ENCODE measurements around the gene PASK. TPM values are rescaled to one million over a fixed set of nuclear protein-coding genes. Genes with fewer than 3 reads are reported as not detected.

Gene PASK
- total RNA-seq, 1 experiment from 2014 or later = 80.9 TPM

GRCh38 chr2:241065355-241065803, 83.9 kb downstream of the PASK start (continued):
- TF ChIP-seq ZNF532 (CRISPR knock-in tag; IDR thresholded peaks at IDR 0.05; ENCODE audit: borderline replicate concordance) (no peak), ATF2 (CRISPR knock-in tag; IDR thresholded peaks at IDR 0.05; ENCODE audit: borderline replicate concordance, low read depth) (no peak), ZNF423 (CRISPR knock-in tag; IDR thresholded peaks at IDR 0.05) (no peak), KAT7 (CRISPR knock-in tag; IDR thresholded peaks at IDR 0.05; ENCODE audit: borderline replicate concordance) (no peak), ELF4 (CRISPR knock-in tag; IDR thresholded peaks at IDR 0.05; ENCODE audit: low read depth) (no peak), FOXP1 (CRISPR knock-in tag; IDR thresholded peaks at IDR 0.05; ENCODE audit: borderline replicate concordance) (no peak), TP53 (CRISPR knock-in tag; IDR thresholded peaks at IDR 0.05) (no peak)

GRCh38 chr2:241064802-241065354, 84.4 kb downstream of the PASK start:
- Mint-ChIP-seq H3K27ac (no peak overlapping the region), H3K4me1 (no peaks in the 10 kb centered on the region), H3K27me3 (ENCODE audit: low read depth) (no peaks in the 10 kb centered on the region), H3K9me3 (no peaks in the 10 kb centered on the region), H3K36me3 (no peaks in the 10 kb centered on the region), H3K4me3 (no peak overlapping the region)
- POLR2A ChIA-PET = no interaction called here
- TF ChIP-seq CREM (CRISPR knock-in tag; IDR thresholded peaks at IDR 0.05) (no peak), GABPB1 (CRISPR knock-in tag; IDR thresholded peaks at IDR 0.05) (no peak), ZBTB21 (CRISPR knock-in tag; IDR thresholded peaks at IDR 0.05; ENCODE audit: borderline replicate concordance) (no peak), CREB1 (CRISPR knock-in tag; IDR thresholded peaks at IDR 0.05) (no peak), RORB (CRISPR knock-in tag; IDR thresholded peaks at IDR 0.05) (no peak), GRHL2 (CRISPR knock-in tag; IDR thresholded peaks at IDR 0.05; ENCODE audit: insufficient replicate concordance, severe bottlenecking) (no peak), ZNF232 (CRISPR knock-in tag; IDR thresholded peaks at IDR 0.05) (no peak), SP1 (CRISPR knock-in tag; conservative IDR thresholded peaks at IDR 0.05) (no peak), FOXP1 (CRISPR knock-in tag; IDR thresholded peaks at IDR 0.05; ENCODE audit: borderline replicate concordance) (no peak), TEAD4 (CRISPR knock-in tag; IDR thresholded peaks at IDR 0.05) (no peak)
- TF ChIP-seq, protein P1, sequence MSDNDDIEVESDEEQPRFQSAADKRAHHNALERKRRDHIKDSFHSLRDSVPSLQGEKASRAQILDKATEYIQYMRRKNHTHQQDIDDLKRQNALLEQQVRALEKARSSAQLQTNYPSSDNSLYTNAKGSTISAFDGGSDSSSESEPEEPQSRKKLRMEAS (CRISPR knock-in tag; IDR thresholded peaks at IDR 0.05) = no peak
- DNase-seq (ENCODE audit: low spot score) (no peak), ATAC-seq (no peak)
- CTCF ChIA-PET = interaction anchor here (1.0 to 4.6 kb wide), 4 partner anchors 13 to 213 kb away, joined by 3 to 12 read pairs (median 6); no protein-coding TSS in a partner anchor

GRCh38 chr2:241064008-241064801, 85.1 kb downstream of the PASK start:
- H3K4me3 Mint-ChIP-seq = peak overlapping the region; percentile 14; the same call in 1 of the 2 replicates
- CTCF ChIA-PET = interaction anchor here (0.6 to 4.6 kb wide), 9 partner anchors 14 to 224 kb away, joined by 3 to 12 read pairs (median 6); partner anchors contain the start of gene PASK
- H3K9me3 Mint-ChIP-seq = peaks cover 5% of the 10 kb centered on the region
- POLR2A ChIA-PET = no interaction called here
- no peaks in the 10 kb centered on the region for H3K27me3 Mint-ChIP-seq (ENCODE audit: low read depth)
- ATAC-seq (peak; percentile 55), DNase-seq (ENCODE audit: low spot score) (peak; percentile 43)
- H3K36me3 Mint-ChIP-seq = no peaks in the 10 kb centered on the region
- no peak overlapping the region for H3K27ac Mint-ChIP-seq
- no peaks in the 10 kb centered on the region for H3K4me1 Mint-ChIP-seq
- TF ChIP-seq SP1 (CRISPR knock-in tag; conservative IDR thresholded peaks at IDR 0.05) (peak; percentile 99), ZNF396 (CRISPR knock-in tag; IDR thresholded peaks at IDR 0.05; ENCODE audit: borderline replicate concordance) (no peak), ZNF138 (CRISPR knock-in tag; conservative IDR thresholded peaks at IDR 0.05) (no peak), ZNF416 (CRISPR knock-in tag; IDR thresholded peaks at IDR 0.05) (no peak), GABPB1 (CRISPR knock-in tag; IDR thresholded peaks at IDR 0.05) (no peak)
- TF ChIP-seq, protein P2, sequence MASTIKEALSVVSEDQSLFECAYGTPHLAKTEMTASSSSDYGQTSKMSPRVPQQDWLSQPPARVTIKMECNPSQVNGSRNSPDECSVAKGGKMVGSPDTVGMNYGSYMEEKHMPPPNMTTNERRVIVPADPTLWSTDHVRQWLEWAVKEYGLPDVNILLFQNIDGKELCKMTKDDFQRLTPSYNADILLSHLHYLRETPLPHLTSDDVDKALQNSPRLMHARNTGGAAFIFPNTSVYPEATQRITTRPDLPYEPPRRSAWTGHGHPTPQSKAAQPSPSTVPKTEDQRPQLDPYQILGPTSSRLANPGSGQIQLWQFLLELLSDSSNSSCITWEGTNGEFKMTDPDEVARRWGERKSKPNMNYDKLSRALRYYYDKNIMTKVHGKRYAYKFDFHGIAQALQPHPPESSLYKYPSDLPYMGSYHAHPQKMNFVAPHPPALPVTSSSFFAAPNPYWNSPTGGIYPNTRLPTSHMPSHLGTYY (CRISPR knock-in tag; IDR thresholded peaks at IDR 0.05) = no peak
